Measurements from ENCODE around the gene TIMM29. TPM values are rescaled to one million over a fixed set of nuclear protein-coding genes. Genes with fewer than 3 reads are reported as not detected.

TIMM29 gene
- total and polyA plus RNA-seq, 3 donors from 2014 or later, result 20.2 to 45.7 (median 40.9) TPM

DNA sequence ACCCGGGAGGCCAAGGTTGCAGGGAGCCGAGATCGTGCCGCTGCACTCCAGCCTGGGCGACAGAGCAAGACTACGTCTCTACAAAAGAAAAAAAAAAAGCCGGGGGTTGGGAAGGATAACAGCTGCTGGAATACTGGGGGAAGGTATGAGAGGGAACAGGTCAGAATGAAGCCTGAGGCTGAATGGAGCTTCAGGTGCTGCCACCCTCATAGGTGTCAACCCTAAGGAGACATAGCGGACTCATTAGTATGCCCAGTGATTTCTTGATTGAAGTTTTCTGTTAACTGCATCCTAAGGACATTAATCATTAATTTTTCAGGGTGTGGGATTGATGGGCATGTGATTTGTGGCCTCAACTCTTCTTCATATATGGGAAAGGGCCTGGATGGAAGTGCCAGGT, 38.2 kb downstream of the TIMM29 start:
- TF ChIP-seq POLR2A (IDR thresholded peaks at IDR 0.05), result no peak
- no peaks in the 10 kb centered on the region for H3K27me3 ChIP-seq
- H3K27ac ChIP-seq, result no peak overlapping the region
- DNase-seq, result no peak
- no peaks in the 10 kb centered on the region for H3K36me3 ChIP-seq (ENCODE audit: low read depth, missing control alignments)
- 85 to 90% methylated on average over 8 of the region's 8 CpGs for WGBS, 2 donors
- no peaks in the 10 kb centered on the region for H3K9me3 ChIP-seq
- intact Hi-C loops (cut with DNase I; ENCODE audit: low total_unique reads), result no loop called here
- H3K4me3 ChIP-seq, result no peak overlapping the region
- no peaks in the 10 kb centered on the region for H3K4me1 ChIP-seq

DNA sequence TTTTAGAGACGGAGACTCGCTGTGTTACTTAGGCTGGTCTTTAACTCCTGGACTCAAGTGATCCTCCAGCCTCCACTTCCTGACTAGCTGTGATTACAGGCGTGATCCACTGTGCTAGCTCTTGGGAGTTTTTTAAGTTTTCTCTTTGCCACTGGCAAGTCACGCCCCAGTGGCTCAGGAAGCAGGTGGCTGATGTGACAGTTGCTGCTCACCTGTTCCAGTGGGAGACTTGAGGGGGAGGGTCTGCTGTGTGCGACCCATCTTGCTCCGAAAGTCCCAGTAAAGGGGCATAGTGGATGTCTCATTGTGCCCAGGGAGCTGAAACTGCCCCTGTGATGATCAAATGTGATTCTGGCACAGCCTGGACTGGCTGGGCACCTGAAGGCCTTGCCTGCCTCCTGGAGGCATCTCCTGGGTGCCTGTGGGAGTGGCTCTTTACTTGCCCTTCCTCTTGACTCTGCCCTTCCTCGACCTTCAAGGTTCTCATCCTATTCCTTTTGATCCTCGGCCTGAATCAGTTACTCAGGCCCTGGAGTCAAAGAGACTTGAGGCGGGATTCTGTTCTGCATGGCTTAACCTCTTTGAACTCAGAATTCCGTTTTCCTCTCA, 40.0 kb downstream of the TIMM29 start:
- Histone ChIP-seq H3K36me3 (ENCODE audit: low read depth, missing control alignments) (no peaks in the 10 kb centered on the region), H3K9me3 (no peaks in the 10 kb centered on the region), H3K27me3 (no peaks in the 10 kb centered on the region), H3K4me3 (no peak overlapping the region), H3K27ac (no peak overlapping the region), H3K4me1 (no peaks in the 10 kb centered on the region)
- no peak for TF ChIP-seq POLR2A (IDR thresholded peaks at IDR 0.05)
- TF ChIP-seq, protein P1, sequence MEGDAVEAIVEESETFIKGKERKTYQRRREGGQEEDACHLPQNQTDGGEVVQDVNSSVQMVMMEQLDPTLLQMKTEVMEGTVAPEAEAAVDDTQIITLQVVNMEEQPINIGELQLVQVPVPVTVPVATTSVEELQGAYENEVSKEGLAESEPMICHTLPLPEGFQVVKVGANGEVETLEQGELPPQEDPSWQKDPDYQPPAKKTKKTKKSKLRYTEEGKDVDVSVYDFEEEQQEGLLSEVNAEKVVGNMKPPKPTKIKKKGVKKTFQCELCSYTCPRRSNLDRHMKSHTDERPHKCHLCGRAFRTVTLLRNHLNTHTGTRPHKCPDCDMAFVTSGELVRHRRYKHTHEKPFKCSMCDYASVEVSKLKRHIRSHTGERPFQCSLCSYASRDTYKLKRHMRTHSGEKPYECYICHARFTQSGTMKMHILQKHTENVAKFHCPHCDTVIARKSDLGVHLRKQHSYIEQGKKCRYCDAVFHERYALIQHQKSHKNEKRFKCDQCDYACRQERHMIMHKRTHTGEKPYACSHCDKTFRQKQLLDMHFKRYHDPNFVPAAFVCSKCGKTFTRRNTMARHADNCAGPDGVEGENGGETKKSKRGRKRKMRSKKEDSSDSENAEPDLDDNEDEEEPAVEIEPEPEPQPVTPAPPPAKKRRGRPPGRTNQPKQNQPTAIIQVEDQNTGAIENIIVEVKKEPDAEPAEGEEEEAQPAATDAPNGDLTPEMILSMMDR (IDR thresholded peaks at IDR 0.05), result no peak
- intact Hi-C loops (cut with DNase I; ENCODE audit: low total_unique reads), result no loop called here
- 70 to 71% methylated on average over 8 to 10 of the region's 10 CpGs for WGBS, 2 donors
- no peak for DNase-seq

DNA sequence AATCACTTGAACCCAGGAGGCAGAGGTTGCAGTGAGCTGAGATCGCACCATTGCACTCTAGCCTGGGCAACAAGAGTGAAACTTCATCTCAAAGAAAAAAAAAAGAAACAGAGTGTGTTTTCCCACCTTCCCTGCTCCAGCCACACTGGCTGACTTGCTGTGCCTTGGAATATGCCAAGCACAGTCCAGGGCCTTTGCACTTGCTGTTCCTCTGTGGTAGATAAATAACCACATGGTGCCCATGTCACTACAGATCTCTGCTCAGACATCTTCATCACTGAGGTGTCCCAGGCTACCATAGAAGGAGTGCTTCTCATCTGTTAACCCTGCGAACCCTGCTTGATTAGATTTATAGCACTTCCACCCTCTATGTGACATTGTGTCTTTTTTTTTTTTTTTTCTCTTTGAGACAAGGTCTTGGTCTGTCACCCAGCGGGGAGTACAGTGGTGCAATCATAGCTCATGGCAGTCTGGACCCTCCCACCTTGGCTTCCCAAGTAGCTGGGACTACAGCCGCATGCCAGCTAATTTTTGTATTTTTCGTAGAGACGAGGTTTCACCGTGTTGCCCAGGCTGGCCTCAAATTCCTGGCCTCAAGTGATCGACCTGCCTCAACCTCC, 42.6 kb downstream of the TIMM29 start:
- no peak for DNase-seq
- WGBS, 2 donors, result 89 to 90% methylated on average over 8 of the region's 8 CpGs
- no peak for TF ChIP-seq POLR2A (IDR thresholded peaks at IDR 0.05)
- TF ChIP-seq, protein P1 (IDR thresholded peaks at IDR 0.05), result no peak

DNA sequence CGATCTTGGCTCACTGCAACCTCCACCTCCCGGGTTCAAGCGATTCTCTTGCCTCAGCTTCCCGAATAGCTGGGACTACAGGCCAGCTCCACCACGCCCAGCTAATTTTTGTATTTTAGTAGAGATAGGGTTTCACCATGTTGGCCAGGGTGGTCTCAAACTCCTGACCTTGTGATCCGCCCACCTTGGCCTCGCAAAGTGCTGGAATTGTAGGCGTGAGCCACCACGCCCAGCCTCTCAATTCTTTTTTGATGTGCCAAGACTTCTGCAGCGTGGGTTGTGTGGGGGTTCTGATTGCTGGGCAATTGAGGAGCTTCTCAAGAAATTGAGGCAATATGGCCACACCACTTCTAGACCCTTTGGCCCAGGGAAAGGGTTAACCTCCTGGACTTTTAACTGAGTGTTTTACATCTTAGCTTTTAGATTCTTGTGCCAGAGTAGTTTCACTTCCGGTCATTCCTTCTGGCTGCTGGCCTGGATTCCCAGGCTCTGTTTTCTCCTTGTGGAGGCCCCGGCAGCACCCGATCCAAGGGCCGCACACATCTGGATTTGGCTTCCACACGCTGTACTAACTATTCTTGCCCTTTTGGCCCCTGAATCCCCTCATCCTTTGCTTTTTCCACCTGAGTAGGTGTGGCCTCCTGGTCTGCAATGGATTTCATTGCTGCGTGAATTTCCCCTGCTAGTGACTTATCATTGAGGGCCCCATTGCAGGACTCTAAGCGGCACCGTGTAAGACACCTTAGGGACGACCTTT, 46.9 kb downstream of the TIMM29 start:
- intact Hi-C loops (cut with DNase I; ENCODE audit: low total_unique reads), result no loop called here
- Histone ChIP-seq H3K27ac (peak overlapping the region in 1 of 2 donors; percentile 50), H3K9me3 (no peaks in the 10 kb centered on the region), H3K36me3 (ENCODE audit: low read depth, missing control alignments) (no peaks in the 10 kb centered on the region), H3K4me3 (no peak overlapping the region), H3K27me3 (no peaks in the 10 kb centered on the region), H3K4me1 (peaks cover 18% of the 10 kb centered on the region)
- DNase-seq, result peak; percentile 74
- TF ChIP-seq POLR2A (IDR thresholded peaks at IDR 0.05), result no peak
- TF ChIP-seq, protein P1 (IDR thresholded peaks at IDR 0.05), result no peak
- 62 to 68% methylated on average over 19 of the region's 19 CpGs for WGBS, 2 donors

More for the DNA sequence above, 42.6 kb downstream of the TIMM29 start:
- H3K4me1 ChIP-seq, result peaks cover 10% of the 10 kb centered on the region
- no peaks in the 10 kb centered on the region for H3K36me3 ChIP-seq (ENCODE audit: low read depth, missing control alignments)
- no peak overlapping the region for H3K27ac ChIP-seq
- intact Hi-C loops (cut with DNase I; ENCODE audit: low total_unique reads), result no loop called here
- no peak overlapping the region for H3K4me3 ChIP-seq
- H3K27me3 ChIP-seq, result no peaks in the 10 kb centered on the region
- H3K9me3 ChIP-seq, result no peaks in the 10 kb centered on the region

DNA sequence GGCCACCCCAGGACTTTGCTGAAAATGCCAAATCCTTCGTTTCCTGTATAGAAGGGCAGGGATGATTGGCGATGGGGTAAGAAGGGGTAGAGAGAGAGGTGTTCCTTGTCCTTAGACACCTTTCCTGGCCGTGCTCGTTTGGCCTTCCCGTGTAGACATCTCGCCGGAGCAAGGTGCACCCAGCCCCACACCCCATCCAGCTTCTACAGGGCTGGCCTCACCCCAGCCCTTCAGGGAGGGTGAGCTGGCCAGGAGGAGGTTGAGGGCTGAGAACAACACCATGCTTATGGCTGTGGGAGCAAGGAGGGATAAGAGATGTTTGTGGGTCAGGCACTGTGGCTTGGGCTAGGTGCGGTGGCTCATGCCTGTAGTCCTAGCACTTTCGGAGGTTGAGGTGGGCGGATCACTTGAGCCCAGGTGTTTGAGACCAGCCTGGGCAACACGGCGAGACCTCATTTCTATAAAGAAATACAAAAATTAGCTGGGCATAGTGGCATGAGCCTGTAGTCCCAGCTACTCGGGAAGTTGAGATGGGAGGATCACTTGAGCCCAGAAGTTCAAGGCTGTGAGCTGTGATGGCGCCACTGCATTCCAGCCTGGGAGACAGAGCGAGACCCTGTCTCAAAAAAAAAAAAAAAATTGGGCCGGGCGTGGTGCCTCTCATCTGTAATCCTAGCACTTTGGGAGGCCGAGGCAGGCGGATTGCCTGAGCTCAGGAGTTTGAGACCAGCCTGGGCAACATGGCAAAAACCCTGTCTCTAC, 47.7 kb downstream of the TIMM29 start:
- Histone ChIP-seq H3K36me3 (ENCODE audit: low read depth, missing control alignments) (no peaks in the 10 kb centered on the region), H3K27ac (peak overlapping the region in 1 of 2 donors; percentile 50), H3K9me3 (no peaks in the 10 kb centered on the region), H3K4me3 (no peak overlapping the region), H3K4me1 (peaks cover 18% of the 10 kb centered on the region), H3K27me3 (no peaks in the 10 kb centered on the region)
- 56 to 62% methylated on average over 17 to 19 of the region's 19 CpGs for WGBS, 2 donors
- intact Hi-C loops (cut with DNase I; ENCODE audit: low total_unique reads), result no loop called here
- TF ChIP-seq POLR2A (IDR thresholded peaks at IDR 0.05), result no peak
- TF ChIP-seq, protein P1 (IDR thresholded peaks at IDR 0.05), result no peak
- no peak for DNase-seq

All from testis (tissue), 3 donors.